HepG2 (cell line): Measurements from ENCODE around the gene FXYD6.

Source experiments
- AGO1 ChIP-seq: fragments of 200-400 bp; formaldehyde crosslinking; IDR thresholded peaks from 2 replicates; pipeline ENCODE4 v1.6.1; 2017; ENCODE audit warnings: mild to moderate bottlenecking, low read depth, low read length, moderate library complexity; ENCODE audit not compliant: poor library complexity, severe bottlenecking
- RORA ChIP-seq: sonication (generic); formaldehyde crosslinking; IDR thresholded peaks from 2 replicates; pipeline ENCODE4 v1.5.0; 2020; ENCODE audit warnings: mild to moderate bottlenecking, missing genetic modification reagents, moderate library complexity
- TGIF2 ChIP-seq: IDR thresholded peaks from 2 replicates; pipeline ENCODE4 v1.6.1; 2016; ENCODE audit warnings: control low read depth, missing compliant biosample characterization
- U2AF2 ChIP-seq: fragments of 200-400 bp; formaldehyde crosslinking; IDR thresholded peaks from 2 replicates; pipeline ENCODE4 v1.6.1; 2017; ENCODE audit warnings: low read depth, mild to moderate bottlenecking, low read length

- TF ChIP-seq RORA (no peak), AGO1 (no peak), TGIF2 (CRISPR knock-in tag) (no peak), U2AF2 (no peak)
These were observed 45.4 kb upstream of the FXYD6 start for GRCh38 chr11:117921893-117922292.
